NB4 (cell line): ENCODE results near the gene MAPK11.

ENCODE experiments used
- MAX ChIP-seq: IDR thresholded peaks from 2 replicates; pipeline ENCODE4 v1.6.1; 2011; ENCODE audit warnings: low read depth, low read length
- POLR2A ChIP-seq: IDR thresholded peaks from 2 replicates; pipeline ENCODE4 v1.6.1; 2011; ENCODE audit warnings: mild to moderate bottlenecking; ENCODE audit not compliant: insufficient read length; ENCODE audit errors: extremely low read depth
- TF ChIP-seq, protein P1 (sequence below): IDR thresholded peaks from one replicate; pipeline ENCODE4 v1.5.1; 2012; ENCODE audit warnings: low read depth, low read length

- TF ChIP-seq, protein P1, sequence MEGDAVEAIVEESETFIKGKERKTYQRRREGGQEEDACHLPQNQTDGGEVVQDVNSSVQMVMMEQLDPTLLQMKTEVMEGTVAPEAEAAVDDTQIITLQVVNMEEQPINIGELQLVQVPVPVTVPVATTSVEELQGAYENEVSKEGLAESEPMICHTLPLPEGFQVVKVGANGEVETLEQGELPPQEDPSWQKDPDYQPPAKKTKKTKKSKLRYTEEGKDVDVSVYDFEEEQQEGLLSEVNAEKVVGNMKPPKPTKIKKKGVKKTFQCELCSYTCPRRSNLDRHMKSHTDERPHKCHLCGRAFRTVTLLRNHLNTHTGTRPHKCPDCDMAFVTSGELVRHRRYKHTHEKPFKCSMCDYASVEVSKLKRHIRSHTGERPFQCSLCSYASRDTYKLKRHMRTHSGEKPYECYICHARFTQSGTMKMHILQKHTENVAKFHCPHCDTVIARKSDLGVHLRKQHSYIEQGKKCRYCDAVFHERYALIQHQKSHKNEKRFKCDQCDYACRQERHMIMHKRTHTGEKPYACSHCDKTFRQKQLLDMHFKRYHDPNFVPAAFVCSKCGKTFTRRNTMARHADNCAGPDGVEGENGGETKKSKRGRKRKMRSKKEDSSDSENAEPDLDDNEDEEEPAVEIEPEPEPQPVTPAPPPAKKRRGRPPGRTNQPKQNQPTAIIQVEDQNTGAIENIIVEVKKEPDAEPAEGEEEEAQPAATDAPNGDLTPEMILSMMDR, result no peak
- TF ChIP-seq POLR2A, result no peak
- no peak for TF ChIP-seq MAX
Measured at GRCh38 chr22:50218153-50218995, 51.8 kb downstream of the MAPK11 start.
